Activated naive CD4-positive, alpha-beta T cell treated with anti-CD3 and anti-CD28 coated beads for 36 hours (primary cell): ENCODE measurements around the gene NAA10. TPM values are rescaled to one million over a fixed set of nuclear protein-coding genes. Genes with fewer than 3 reads are reported as not detected.
"Not testable (repeated sequence)": the region's sequence is repeated elsewhere in the genome, so short reads cannot be mapped to it uniquely, and the experiment has no call there.

Source experiments
- CTCF ChIA-PET: fragments of 350-600 bp; sonication (Branson Sonifier 250); formaldehyde crosslinking; loops from one replicate; lab custom pipeline; 2021; ENCODE audit warnings: antibody characterized with exemption; lab: Charles Lee
- DNase-seq: peaks from one replicate; pipeline ENCODE4 v3.0.0-alpha.2; 2020
- H3K27ac Mint-ChIP-seq: one replicate; pipeline ENCODE4 v1.8.0; 2021; ENCODE audit warnings: mild to moderate bottlenecking, mixed read lengths
- H3K27me3 Mint-ChIP-seq: one replicate; pipeline ENCODE4 v1.8.0; 2021; ENCODE audit warnings: low read depth, mixed read lengths
- H3K36me3 Mint-ChIP-seq: one replicate; pipeline ENCODE4 v1.8.0; 2021; ENCODE audit warnings: low read depth, mixed read lengths
- H3K4me1 Mint-ChIP-seq: one replicate; pipeline ENCODE4 v1.8.0; 2021; ENCODE audit warnings: low read depth, mixed read lengths
- H3K4me3 Mint-ChIP-seq: one replicate; pipeline ENCODE4 v1.8.0; 2021; ENCODE audit warnings: mild to moderate bottlenecking, moderate library complexity, mixed read lengths
- H3K9me3 Mint-ChIP-seq: one replicate; pipeline ENCODE4 v1.8.0; 2021; ENCODE audit warnings: mixed read lengths
- intact Hi-C: fragments of 100-400 bp; cut with micrococcal nuclease; formaldehyde crosslinking; loops from one replicate; pipeline ENCODE4 v1.15.1; 2023
- total RNA-seq, 2 experiments: library from RNA; stranded (reverse); gene quantifications; one replicate each; pipeline ENCODE4 v1.2.3, GENCODE V29; 2021

The NAA10 gene
- 100 to 1,000 TPM; 120 to 121 TPM for total RNA-seq

GRCh38 chrX:153934762-153935325, at the start of gene NAA10:
TSS of gene NAA10 (minus strand) at chrX:153935037. CDS start at chrX:153934904, 133 bp downstream.
- DNase-seq, result peak; percentile 53
- peaks cover 36% of the 10 kb centered on the region for H3K4me1 Mint-ChIP-seq
- intact Hi-C loops, result loop anchor here (1.0 kb wide), 2 partner anchors 8 kb away; no protein-coding TSS in a partner anchor
- H3K9me3 Mint-ChIP-seq, result no peaks in the 10 kb centered on the region
- H3K27ac Mint-ChIP-seq, result peak within 1 kb of the TSS; percentile 69
- peak within 1 kb of the TSS; percentile 80 for H3K4me3 Mint-ChIP-seq
- CTCF ChIA-PET, result interaction anchor here (1.9 kb wide), 1 partner anchor 12 kb away, joined by 5 read pairs; no protein-coding TSS in a partner anchor
- no peaks in the 10 kb centered on the region for H3K27me3 Mint-ChIP-seq
- H3K36me3 Mint-ChIP-seq, result peaks cover 10% of the 10 kb centered on the region

- Mint-ChIP-seq H3K27ac (peak overlapping the region; percentile 95), H3K4me1 (peaks cover 47% of the 10 kb centered on the region), H3K27me3 (no peaks in the 10 kb centered on the region), H3K4me3 (no peak overlapping the region), H3K36me3 (peaks cover 7% of the 10 kb centered on the region), H3K9me3 (no peaks in the 10 kb centered on the region)
- peak; percentile 49 for DNase-seq
- CTCF ChIA-PET, result interaction anchor here (0.5 kb wide), 1 partner anchor 73 kb away, joined by 5 read pairs; no protein-coding TSS in a partner anchor
- intact Hi-C loops, result loop anchor here (5.0 kb wide), 1 partner anchor 34 kb away; the partner anchor contains the start of gene IRAK1
These were observed 48.5 kb upstream of the NAA10 start for GRCh38 chrX:153983321-153983801.

GRCh38 chrX:153981771-153982533, 47.1 kb upstream of the NAA10 start:
- CTCF ChIA-PET, result interaction anchor here (0.9 to 1.7 kb wide), 2 partner anchors 11 to 32 kb away, joined by 3 to 6 read pairs; partner anchors contain the start of gene HCFC1
- H3K4me3 Mint-ChIP-seq, result peak overlapping the region; percentile 63
- peaks cover 7% of the 10 kb centered on the region for H3K36me3 Mint-ChIP-seq
- peak overlapping the region; percentile 95 for H3K27ac Mint-ChIP-seq
- no peaks in the 10 kb centered on the region for H3K27me3 Mint-ChIP-seq
- intact Hi-C loops, result loop anchor here (5.0 kb wide), 1 partner anchor 35 kb away; the partner anchor contains the start of gene IRAK1
- H3K9me3 Mint-ChIP-seq, result no peaks in the 10 kb centered on the region
- DNase-seq, result peak; percentile 83
- peaks cover 48% of the 10 kb centered on the region for H3K4me1 Mint-ChIP-seq

GRCh38 chrX:153981231-153981630, 46.4 kb upstream of the NAA10 start:
- DNase-seq, result no peak
- intact Hi-C loops, result loop anchor here (5.0 kb wide), 1 partner anchor 36 kb away; the partner anchor contains the start of gene IRAK1
- Mint-ChIP-seq H3K4me3 (peak overlapping the region; percentile 63), H3K4me1 (peaks cover 49% of the 10 kb centered on the region), H3K27ac (peak overlapping the region; percentile 95), H3K9me3 (no peaks in the 10 kb centered on the region), H3K27me3 (no peaks in the 10 kb centered on the region), H3K36me3 (peaks cover 7% of the 10 kb centered on the region)
- CTCF ChIA-PET, result interaction anchor here (0.9 to 1.7 kb wide), 2 partner anchors 10 to 31 kb away, joined by 3 to 6 read pairs; partner anchors contain the start of gene HCFC1

- Mint-ChIP-seq H3K27ac (peak overlapping the region; percentile 95), H3K4me1 (peaks cover 52% of the 10 kb centered on the region), H3K4me3 (peak overlapping the region; percentile 67)
- DNase-seq, result peak; percentile 60
- not testable (repeated sequence) for H3K36me3 Mint-ChIP-seq, H3K9me3 Mint-ChIP-seq, H3K27me3 Mint-ChIP-seq
- CTCF ChIA-PET, result interaction anchor here (1.4 to 1.7 kb wide), 2 partner anchors 9 to 14 kb away, joined by 3 to 6 read pairs; partner anchors contain the start of gene HCFC1
- intact Hi-C loops, result loop anchor here (5.0 kb wide), 1 partner anchor 37 kb away; the partner anchor contains the start of gene IRAK1
These were observed 45.6 kb upstream of the NAA10 start for GRCh38 chrX:153980394-153980793.

- CTCF ChIA-PET, result interaction anchor here (0.8 to 2.2 kb wide), 2 partner anchors 11 to 39 kb away, joined by 3 to 4 read pairs; no protein-coding TSS in a partner anchor
- Mint-ChIP-seq H3K27me3 (no peaks in the 10 kb centered on the region), H3K27ac (peak overlapping the region; percentile 96), H3K4me3 (peak overlapping the region; percentile 84), H3K9me3 (no peaks in the 10 kb centered on the region), H3K4me1 (peaks cover 17% of the 10 kb centered on the region), H3K36me3 (peaks cover 8% of the 10 kb centered on the region)
- no peak for DNase-seq
- intact Hi-C loops, result loop anchor here (5.0 kb wide), 2 partner anchors 502 to 503 kb away; partner anchors contain the start of genes HAUS7 and LAGE3
These were observed 40.0 kb upstream of the NAA10 start for GRCh38 chrX:153974726-153975286.

GRCh38 chrX:153974003-153974725, 39.3 kb upstream of the NAA10 start:
- DNase-seq, result no peak
- H3K9me3 Mint-ChIP-seq, result no peaks in the 10 kb centered on the region

GRCh38 chrX:153973127-153974002, 38.5 kb upstream of the NAA10 start:
- H3K27me3 Mint-ChIP-seq, result no peaks in the 10 kb centered on the region
- no peak for DNase-seq
- CTCF ChIA-PET, result interaction anchor here (2.2 kb wide), 1 partner anchor 40 kb away, joined by 4 read pairs; no protein-coding TSS in a partner anchor
- H3K4me1 Mint-ChIP-seq, result peaks cover 17% of the 10 kb centered on the region
- H3K27ac Mint-ChIP-seq, result peak overlapping the region; percentile 96
- peak overlapping the region; percentile 84 for H3K4me3 Mint-ChIP-seq
- no peaks in the 10 kb centered on the region for H3K9me3 Mint-ChIP-seq
- intact Hi-C loops, result loop anchor here (5.0 kb wide), 2 partner anchors 501 to 504 kb away; partner anchors contain the start of genes HAUS7 and LAGE3
- peaks cover 14% of the 10 kb centered on the region for H3K36me3 Mint-ChIP-seq

More at GRCh38 chrX:153974003-153974725, 39.3 kb upstream of the NAA10 start:
- peaks cover 17% of the 10 kb centered on the region for H3K4me1 Mint-ChIP-seq
- H3K27me3 Mint-ChIP-seq, result no peaks in the 10 kb centered on the region
- CTCF ChIA-PET, result interaction anchor here (0.8 to 2.2 kb wide), 2 partner anchors 11 to 39 kb away, joined by 3 to 4 read pairs; no protein-coding TSS in a partner anchor
- H3K27ac Mint-ChIP-seq, result peak overlapping the region; percentile 96
- peak overlapping the region; percentile 84 for H3K4me3 Mint-ChIP-seq
- intact Hi-C loops, result loop anchor here (5.0 kb wide), 2 partner anchors 502 to 503 kb away; partner anchors contain the start of genes HAUS7 and LAGE3
- H3K36me3 Mint-ChIP-seq, result peaks cover 11% of the 10 kb centered on the region

GRCh38 chrX:153972368-153973126, 37.7 kb upstream of the NAA10 start, which contains the start of gene TMEM187:
TSS of gene TMEM187 (plus strand) at chrX:153972754. CDS start at chrX:153982063, 9,309 bp downstream.
- no peaks in the 10 kb centered on the region for H3K27me3 Mint-ChIP-seq
- peaks cover 22% of the 10 kb centered on the region for H3K36me3 Mint-ChIP-seq
- peak; percentile 91 for DNase-seq
- CTCF ChIA-PET, result interaction anchor here (1.8 to 2.2 kb wide), 2 partner anchors 8 to 41 kb away, joined by 4 to 6 read pairs; no protein-coding TSS in a partner anchor
- H3K9me3 Mint-ChIP-seq, result no peaks in the 10 kb centered on the region
- peak within 1 kb of the TSS; percentile 100 for H3K27ac Mint-ChIP-seq
- intact Hi-C loops, result loop anchor here (1.0 to 5.0 kb wide), 5 partner anchors 12 to 505 kb away; partner anchors contain the start of genes HAUS7, LAGE3, MECP2 and RPL10
- H3K4me1 Mint-ChIP-seq, result peaks cover 24% of the 10 kb centered on the region
- peak within 1 kb of the TSS; percentile 100 for H3K4me3 Mint-ChIP-seq
